HG03439 (cell line): ENCODE results near the gene SLC7A6OS.
"Not testable (repeated sequence)": the region's sequence is repeated elsewhere in the genome, so short reads cannot be mapped to it uniquely, and the experiment has no call there.

Experiments
- ATAC-seq: cut with Tn5 transposase; IDR thresholded peaks from one replicate; pipeline ENCODE4 v1.9.1; 2021; ENCODE audit warnings: mild to moderate bottlenecking, moderate library complexity; ENCODE audit not compliant: unreplicated experiment

SLC7A6OS gene

DNA sequence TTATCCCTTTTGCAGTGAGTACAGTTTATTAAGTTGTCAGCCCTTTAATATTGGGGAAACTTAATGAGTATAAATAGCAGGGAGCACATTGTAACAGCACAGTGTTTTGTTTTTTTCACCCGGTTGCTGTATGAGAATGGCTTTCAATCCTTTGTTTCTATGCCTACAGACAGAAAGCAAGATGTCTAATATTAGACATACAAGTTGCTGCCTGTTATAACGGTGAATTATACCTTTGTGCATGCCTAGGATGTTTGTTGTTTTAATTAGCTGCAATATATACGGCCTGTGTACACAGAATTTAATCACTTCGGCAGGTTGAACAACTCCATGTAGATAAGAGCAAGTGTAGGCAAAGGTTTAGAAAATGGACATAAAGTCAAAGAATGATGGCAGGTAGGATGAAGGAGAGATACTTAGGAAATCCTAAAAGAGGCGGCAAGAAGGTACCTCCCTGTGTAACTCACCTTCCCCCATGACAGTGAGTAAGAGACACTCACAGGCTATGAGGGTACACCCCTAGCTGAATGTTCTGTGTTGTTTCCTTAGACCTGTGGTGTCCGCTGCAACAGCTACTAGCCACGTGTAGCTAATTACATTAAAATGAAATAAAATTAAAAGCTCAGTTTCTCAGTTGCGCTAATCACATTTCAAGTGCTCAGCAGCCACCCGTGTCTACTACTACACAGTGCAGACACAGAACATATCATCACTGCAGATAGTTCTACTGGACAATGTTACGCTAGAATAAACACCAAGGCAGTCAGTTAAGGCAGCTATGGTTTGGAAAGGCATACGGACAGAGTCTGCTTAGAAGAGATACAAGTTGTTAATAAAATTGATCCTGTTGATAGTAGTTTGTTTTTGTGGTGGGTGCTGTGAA, 10.9 kb downstream of the SLC7A6OS start:
- no peak for ATAC-seq

DNA sequence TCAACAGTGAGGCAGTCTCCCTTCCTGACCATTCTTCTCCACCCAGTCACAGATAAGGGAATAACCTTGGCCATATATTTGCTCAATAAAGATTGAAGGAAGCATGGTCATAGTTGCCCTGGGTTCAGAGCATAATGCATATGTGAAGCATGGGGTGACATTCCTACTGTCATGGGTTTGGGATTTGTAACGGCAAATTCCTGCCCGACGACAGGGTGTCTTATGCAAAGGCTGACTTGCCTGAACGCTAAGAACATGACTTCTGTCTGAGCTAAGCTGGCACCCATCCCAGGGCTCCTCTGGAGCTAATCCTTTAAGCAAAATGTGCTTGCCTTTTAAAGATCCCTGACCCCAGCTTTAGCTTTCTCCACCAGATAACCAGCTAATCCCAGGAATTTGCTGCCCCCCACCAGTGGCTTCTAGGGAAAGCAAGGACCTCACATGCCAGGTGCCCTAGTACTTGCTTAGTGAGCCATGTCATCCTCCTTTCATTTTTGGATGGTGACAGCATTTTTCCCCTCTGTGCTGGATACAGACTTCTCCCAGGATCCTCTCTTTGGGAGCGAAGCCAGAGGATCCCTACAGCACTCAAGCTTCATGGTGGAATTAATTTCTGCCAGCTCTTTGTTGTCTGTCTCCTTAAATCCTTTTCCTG, 11.7 kb downstream of the SLC7A6OS start:
- no peak for ATAC-seq

DNA sequence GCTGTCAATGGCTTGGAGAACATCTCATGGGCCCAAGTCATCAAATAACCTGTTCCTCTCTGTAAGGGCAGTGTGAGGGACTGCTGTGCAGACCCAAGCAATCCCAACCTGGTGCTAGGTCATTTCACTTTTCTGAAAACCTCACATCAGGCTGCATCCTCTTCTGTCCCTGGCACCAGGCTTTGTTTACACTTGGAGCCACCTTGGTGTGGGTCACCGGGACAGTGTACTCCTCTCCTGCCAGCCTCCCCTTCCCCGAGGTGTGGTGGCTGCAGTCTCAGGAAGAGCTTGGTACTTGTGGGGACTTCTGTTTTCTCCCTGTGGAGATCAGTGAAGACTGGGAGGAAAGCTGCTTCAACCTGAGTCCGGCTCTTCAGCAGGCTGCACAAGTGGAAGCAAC, 12.4 kb downstream of the SLC7A6OS start:
- no peak for ATAC-seq

DNA sequence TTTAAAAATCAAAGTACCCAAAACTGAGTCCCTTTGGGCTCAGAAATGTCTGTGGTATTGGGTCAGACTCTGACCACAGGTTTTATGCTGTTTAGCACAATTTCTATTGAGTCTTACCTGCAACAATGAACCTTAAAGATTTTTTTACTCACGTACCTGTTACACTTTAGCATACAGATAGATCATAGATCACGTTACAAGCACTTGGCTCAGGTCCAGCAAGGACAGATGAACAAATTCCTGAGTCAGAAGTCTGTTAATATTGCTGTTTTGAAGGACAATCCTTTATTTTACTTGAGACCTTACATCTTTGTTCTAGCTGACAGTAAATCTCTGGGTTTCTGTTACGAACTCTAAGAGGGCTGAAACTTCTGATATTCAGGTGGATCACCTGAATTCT, 12.8 kb downstream of the SLC7A6OS start:
- no peak for ATAC-seq

DNA sequence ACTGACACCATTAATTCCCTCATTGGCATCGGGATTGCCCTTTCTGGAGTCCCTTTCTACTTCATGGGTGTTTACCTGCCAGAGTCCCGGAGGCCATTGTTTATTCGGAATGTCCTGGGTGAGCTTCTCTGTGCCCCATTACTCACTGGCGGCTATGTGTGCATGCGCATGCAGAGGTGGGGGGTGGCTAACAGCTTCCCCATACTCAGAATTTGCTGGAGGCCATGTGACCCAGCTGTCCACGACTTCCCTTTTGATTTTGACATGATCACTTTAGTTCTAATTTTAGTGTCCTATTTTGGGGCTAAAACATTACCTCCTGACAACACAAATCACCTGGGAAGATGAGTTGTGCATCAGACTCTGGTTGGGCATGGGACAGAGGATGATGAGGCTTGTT, 14.1 kb downstream of the SLC7A6OS start:
- ATAC-seq: no peak

DNA sequence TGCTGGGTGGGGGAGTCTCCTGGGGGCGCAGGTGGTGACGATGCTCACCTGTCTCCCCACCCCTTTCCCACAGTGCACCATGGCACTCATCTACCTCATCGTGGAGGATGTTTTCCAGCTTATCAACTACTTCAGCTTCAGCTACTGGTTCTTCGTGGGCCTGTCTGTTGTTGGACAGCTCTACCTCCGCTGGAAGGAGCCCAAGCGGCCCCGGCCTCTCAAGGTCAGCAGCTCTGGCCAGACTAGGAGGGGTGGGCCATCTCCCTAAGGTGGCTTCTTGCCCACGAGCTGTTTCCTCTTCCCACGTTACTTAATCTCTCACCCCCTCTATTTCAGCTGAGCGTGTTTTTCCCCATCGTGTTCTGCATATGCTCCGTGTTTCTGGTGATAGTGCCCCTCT, 14.5 kb downstream of the SLC7A6OS start:
- ATAC-seq: no peak

DNA sequence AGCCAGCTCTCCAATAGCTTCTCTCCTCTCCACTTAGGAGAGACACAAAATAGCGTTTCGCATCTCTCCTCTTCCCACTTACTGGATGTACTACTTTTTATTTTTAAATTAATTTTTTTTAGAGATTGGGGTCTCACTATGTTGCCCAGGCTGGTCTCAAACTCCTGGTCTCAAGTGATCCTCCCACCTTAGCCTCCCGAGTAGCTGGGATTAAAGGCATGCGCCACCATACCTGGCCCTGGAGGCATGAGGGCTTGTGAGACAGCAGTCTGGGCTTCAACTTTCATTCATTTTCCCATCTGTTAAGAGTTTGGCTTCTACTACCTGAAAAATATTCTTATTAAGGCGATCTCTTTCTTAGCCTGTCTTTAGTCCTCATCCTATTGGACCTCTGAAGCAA, 18.3 kb downstream of the SLC7A6OS start:
- no peak for ATAC-seq

DNA sequence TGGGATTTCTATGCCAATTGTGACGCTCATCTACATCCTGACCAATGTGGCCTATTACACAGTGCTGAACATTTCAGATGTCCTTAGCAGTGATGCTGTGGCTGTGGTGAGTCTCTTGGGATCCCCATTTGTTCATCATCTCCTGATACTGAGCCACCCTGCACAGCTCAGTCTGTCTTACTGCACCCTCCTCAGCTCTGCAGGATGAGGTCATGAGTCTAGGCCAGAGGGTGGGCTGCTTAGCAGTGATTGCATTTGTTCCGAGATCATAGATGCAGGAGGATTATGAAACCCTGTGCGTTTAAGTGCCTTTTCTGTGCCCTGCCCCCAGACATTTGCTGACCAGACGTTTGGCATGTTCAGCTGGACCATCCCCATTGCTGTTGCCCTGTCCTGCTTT, 19.5 kb downstream of the SLC7A6OS start:
- no peak for ATAC-seq

DNA sequence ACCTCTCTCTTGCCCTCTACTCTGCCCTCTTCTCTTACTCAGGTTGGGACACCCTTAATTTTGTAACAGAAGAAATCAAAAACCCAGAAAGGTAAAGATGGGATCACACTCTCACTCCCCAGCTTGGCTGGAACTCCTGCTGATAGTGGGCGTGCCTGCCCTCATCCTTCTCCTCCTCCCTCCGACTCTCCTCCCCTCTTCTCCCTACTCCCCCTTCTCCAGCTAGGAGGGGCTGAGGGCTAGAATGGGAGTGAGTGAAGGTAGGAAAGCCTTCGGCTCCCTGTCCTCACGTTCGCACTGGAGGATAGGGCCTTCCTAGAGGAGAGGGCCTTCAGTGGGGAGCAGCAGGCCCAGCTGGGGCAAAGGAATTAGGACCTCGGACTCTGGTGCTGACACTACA, 20.3 kb downstream of the SLC7A6OS start:
- ATAC-seq: no peak

DNA sequence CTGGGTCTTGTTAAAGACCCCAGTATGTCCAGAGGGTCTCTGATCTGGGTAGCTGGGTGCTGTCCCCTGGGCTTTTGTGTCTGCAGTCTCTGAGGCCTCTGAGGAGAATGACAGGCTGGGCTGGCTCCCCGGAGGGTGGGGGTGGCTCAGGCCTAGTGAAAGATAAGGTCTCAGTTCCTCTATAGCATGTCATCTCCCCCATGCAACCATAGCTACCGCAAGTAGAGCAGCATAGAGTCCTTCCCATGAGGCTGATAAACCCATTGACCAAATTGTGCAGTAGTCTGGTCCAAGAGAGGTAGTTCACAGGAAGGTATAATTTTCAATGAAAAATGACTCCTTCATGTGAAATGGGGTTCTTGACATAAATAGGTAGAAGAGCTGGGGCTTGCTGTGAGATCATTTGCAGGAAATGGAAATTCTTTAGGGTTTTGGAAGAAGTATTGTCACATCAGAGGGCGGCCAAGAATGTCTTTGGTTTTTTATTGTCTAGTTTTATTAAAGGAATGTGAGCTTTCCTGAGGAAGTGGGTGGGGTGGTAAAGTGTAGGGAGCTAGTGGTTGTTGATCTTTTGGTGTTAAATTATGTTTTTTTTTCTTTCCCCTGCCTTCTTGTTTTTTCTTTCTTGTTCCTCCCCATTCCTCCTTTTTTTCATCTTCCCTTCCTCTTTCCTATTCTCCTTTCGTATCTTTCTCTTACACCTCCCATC, 21.0 kb downstream of the SLC7A6OS start:
- ATAC-seq: peak; percentile 48

DNA sequence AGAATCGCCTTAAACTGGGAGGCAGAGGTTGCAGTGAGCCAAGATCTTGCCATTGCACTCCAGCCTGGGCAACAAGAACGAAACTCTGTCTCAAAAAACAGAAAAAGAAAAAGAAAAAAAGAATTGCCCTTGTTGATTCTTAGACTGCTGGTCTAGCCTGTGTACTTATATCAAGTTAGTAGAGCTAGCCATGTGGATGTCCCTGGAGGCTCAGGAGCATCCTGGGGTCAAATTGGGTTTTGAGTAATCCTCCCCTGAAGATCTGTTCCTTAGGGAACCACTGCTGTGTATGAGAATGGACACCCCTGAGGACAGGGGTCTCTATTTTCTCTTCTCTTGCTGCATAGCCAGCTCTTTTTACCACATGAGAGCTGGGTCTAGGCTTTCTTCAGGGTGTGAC, 21.5 kb downstream of the SLC7A6OS start:
- ATAC-seq: no peak

DNA sequence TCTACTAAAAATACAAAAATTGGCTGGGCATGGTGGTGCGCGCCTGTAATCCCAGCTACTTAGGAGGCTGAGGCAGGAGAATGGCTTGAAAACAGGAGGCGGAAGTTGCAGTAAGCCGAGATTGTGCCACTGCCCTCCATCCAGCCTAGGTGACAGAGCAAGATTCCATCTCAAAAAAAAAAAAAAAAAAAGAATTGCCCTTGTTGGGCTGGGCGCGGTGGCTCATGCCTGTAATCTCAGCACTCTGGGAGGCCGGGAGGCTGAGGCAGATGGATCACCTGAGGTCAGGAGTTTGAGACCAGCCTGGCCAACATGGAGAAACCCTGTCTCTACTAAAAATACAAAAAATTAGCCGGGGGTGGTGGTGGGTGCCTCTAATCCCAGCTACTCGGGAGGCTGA, 21.9 kb downstream of the SLC7A6OS start:
- ATAC-seq: not testable (repeated sequence)

DNA sequence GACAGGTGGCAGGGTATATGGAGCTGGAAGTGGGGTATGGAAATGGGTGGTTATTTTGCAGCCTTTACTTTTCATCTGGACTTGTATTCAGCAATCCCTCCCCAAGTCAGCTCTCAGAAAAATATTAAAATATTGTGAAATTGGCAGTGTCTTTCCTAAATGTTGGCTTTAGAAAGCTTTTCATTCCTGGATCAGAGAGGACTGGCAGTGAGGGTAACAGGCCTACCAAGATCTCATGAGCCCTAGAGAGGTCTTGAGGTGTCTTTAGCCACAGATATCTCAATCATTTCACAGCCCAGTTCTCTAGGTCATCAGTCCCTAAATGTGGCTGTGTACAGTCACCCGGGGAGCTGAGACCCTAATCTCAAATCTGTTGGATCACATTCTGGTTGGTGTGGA, 22.5 kb downstream of the SLC7A6OS start:
- ATAC-seq: no peak

DNA sequence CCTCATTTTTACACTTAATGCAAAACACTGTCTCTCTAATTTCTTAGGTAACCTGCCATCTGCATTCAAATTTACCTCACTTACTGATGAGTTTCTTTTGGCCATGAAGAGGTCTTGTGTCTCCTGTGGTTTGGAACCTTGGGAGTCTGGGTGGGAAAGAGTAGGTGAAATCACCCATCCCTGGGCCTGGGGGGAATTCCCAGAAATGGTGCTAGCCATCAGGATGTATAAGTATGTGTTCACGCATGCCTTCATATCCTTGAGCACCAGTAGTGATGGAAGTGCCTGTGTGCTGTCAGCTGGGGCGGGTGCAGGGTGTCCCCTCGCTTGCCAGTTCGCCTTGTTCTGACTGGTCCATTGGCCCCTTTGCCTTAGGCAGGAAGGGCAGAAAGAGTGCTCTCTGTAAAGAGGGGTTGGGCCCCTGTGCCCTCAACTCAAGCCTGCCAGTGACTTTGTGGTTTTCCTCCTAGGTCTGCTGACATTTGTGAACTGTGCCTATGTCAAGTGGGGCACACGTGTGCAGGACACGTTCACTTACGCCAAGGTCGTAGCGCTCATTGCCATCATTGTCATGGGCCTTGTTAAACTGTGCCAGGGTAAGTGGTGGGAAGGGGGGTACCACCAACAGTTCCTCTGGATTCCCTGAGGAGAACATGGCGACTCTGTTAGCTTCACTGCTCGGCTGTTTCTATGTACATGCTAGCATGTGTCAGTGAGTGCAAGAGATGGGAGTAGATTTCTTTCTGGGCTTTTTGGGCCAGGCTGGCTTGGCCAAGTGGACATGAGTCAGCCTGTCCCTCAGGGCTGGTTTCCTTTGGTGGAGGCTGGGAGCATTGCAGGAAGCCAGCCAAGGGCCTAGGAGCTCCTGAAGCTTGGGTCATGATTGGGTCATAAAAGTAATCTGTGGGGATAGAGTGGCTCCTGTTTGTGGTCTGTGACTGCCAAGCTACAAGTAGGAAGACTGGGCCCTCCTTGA, 23.2 kb downstream of the SLC7A6OS start:
- no peak for ATAC-seq

DNA sequence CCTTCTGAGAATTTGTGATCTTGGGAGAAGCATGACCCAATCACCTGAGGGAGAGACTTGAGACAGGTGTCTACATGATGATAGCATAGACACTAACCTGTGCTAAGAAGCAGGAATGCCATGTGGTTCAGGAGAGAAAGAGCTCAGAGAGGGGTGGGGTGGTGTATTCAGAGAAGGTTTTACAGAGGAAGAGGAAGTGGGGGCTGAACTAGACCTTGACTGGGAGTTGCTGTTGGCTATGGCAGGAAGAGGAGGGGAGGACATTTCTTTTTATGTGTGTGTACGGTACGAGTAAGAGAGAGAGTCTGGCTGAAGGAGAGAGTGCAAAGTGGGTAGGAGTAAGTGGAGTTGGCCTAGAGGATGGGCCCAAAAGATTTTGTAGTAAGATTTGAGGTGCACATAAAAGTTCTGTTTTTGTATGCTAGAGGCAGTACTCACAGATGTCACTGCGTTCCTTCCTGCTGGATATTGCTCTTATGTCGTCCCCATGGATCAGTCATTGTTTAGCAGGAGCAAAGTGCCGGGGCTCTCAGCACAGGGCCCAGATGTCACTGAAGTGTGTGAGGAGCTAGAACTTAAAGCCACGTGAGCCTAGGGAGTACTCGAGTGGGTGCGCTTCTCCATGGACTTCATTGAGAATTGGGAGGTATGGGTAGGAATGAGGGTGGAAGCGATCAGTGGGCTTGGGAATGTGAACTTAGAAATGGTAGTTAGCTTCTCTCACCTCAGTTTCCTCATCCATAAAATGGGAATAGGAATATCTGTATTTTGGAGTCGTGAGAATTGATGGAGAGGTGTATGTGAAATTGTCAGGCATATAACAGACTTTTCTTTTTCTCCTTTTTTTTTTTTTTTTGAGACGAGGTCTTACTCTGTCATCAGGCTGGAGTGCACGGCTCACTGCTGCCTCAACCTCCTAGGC, 24.3 kb downstream of the SLC7A6OS start:
- no peak for ATAC-seq

DNA sequence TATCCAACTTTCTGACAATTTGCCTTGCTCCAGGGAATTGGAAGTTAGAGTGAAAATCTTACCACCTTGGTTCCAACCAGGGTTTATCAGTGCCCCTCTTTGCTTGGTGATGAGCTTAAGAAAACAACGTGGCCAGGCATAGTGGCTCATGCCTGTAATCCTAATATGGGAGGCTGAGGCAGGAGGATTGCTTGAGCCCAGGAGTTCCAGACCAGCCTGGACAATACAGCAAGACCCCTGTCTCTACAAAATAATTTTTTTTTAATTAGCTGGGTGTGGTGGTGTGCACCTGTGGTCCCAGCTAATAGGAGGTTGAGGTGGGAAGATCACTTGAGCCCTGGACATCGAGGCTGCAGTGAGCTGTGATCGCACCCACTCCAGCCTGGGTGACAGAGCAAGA, 25.1 kb downstream of the SLC7A6OS start:
- ATAC-seq: no peak

DNA sequence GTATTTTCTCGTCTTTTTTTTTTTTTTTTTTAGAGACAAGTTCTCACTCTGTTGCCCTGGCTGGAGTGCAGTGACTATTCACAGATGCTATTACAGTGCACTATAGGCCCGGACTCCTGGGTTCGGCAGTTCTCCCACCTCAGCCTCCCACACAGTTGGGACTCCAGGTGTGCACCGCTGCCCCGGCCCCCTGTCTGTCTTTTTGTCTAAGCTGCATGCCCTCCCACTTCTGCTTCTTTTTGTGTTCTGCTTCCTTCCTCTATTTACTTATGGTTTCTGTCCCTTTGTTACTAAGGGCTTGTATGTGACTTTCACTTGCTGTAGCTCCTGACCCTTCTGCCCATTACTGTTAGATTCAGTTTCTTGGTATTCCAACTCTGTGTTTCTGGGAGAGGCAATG, 25.9 kb downstream of the SLC7A6OS start:
- peak; percentile 47 for ATAC-seq

DNA sequence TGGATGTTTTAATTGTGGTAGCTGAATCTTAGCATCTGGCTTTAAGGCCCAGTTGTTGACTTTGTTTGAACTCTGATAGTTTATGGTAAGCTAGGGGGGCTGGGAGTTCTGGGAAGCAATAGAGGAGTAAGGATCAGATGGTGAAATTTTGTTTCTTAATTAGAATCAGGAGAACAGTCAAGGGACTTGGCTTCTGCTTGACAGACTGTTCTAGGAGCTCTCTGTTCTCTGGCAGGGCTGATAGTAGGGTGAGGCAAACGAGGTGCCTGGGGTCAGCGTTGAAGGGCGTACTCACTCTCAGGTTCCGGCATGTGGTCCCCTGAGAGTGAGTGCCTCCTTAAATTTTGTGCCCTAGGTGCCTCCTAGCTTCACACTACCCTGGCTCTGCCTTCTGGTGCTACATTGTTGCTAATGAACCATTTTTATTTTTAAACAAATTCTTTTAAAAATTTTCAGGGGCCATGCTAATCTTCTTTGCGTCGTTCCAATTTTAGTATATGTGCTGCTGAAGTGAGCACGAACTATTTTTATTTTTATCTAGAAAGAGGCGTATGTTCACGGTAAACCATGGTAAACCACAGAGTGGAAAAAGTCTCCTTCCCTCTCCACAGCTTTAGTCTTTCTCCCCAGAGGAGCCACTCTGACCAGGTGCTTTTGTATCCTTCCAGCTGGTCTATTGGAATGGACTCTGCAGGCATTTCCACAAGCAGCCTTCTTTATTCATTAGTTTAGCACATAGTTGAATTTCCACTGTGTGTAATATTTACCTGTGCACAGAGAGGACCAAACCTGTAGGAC, 26.7 kb downstream of the SLC7A6OS start:
- peak; percentile 43 for ATAC-seq

DNA sequence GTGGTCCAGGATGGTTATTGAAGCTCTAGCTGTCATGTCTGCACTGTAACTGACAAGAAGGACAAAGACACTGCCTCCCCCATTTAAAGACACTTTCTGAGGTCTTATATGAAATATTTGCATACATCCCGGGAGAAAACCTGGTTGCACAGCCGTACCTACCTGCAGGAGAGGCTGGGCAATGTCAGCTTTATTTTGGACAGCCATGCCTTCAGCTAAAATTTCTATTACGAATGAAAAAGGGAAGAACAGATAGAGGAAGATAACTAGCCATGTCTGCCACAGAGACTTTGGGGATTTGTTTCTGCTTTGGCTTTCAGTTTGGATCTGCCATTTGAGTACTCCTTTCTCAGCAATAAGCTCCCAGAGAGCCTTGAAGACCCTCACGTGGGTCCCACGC, 27.4 kb downstream of the SLC7A6OS start:
- no peak for ATAC-seq
